Glomerular visceral epithelial cell (primary cell): Measurements from ENCODE around the gene NOTCH1.

Source experiments
- DNase-seq: peaks from one replicate; pipeline ENCODE4 v3.0.0-alpha.2; 2016; ENCODE audit errors: extremely low spot score

NOTCH1 gene

GRCh38 chr9:136544964-136545691 is 720 bp downstream of the NOTCH1 start:
- no peak for DNase-seq

GRCh38 chr9:136544548-136544963 is 1.3 kb downstream of the NOTCH1 start:
- DNase-seq: no peak

GRCh38 chr9:136543830-136544547 is 1.9 kb downstream of the NOTCH1 start:
- DNase-seq: no peak

- no peak for DNase-seq
Observed at GRCh38 chr9:136543280-136543679, 2.6 kb downstream of the NOTCH1 start.

- no peak for DNase-seq
Observed at GRCh38 chr9:136542241-136543040, 3.4 kb downstream of the NOTCH1 start.

- no peak for DNase-seq
Observed at GRCh38 chr9:136541709-136542108, 4.1 kb downstream of the NOTCH1 start.

GRCh38 chr9:136541179-136541578 is 4.7 kb downstream of the NOTCH1 start:
- DNase-seq: no peak

- peak; percentile 30 for DNase-seq
Observed at GRCh38 chr9:136539427-136540421, 6.1 kb downstream of the NOTCH1 start.

- no peak for DNase-seq
Observed at GRCh38 chr9:136538599-136539426, 7.0 kb downstream of the NOTCH1 start.

GRCh38 chr9:136537896-136538598 is 7.8 kb downstream of the NOTCH1 start:
- no peak for DNase-seq

- no peak for DNase-seq
Observed at GRCh38 chr9:136537411-136537810, 8.4 kb downstream of the NOTCH1 start.

- DNase-seq: no peak
Observed at GRCh38 chr9:136536721-136537241, 9.1 kb downstream of the NOTCH1 start.

- DNase-seq: no peak
Observed at GRCh38 chr9:136536051-136536720, 9.7 kb downstream of the NOTCH1 start.

GRCh38 chr9:136535070-136535469 is 10.8 kb downstream of the NOTCH1 start:
- DNase-seq: no peak

- DNase-seq: no peak
Observed at GRCh38 chr9:136534366-136534765, 11.5 kb downstream of the NOTCH1 start.

GRCh38 chr9:136533775-136534157 is 12.1 kb downstream of the NOTCH1 start:
- peak; percentile 26 for DNase-seq

GRCh38 chr9:136532799-136533774 is 12.8 kb downstream of the NOTCH1 start:
- no peak for DNase-seq
